ENCODE results near the gene ALOX5AP. TPM values are rescaled to one million over a fixed set of nuclear protein-coding genes. Genes with fewer than 3 reads are reported as not detected.

The ALOX5AP gene
- 10 to 100 TPM; 24.9 to 29.6 TPM for total RNA-seq

DNA sequence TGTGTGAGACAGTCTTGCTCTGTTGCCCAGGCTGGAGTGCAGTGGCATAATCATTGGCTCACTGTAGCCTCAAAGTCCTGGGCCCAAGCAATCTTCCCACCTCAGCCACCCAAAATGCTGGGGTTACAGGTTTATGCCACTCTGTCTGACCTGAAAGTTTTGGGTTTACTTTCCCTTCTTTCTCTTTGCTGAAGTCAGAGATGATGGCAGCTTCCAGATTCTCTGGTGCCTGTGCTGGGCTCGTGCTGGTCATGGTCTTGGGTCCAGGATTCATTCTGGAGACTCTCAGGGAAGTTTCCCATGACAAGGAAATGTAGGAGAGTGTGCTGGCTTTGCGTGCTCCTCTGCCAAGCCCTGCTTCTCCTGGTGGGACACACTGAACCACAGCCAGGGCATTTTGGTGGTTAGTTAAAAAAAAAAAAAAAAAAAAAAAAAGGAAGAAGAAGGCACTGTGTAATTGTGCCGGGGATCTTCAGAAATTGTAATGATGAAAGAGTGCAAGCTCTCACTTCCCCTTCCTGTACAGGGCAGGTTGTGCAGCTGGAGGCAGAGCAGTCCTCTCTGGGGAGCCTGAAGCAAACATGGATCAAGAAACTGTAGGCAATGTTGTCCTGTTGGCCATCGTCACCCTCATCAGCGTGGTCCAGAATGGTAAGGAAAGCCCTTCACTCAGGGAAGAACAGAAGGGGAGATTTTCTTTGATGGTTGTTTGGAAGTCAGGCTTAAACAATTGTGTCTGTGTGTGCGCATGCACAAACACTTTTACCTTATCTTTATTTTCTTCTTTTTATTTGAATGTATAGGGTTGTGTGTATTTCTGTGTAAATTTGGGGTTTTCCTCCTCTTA lies at the start of gene ALOX5AP:
ALOX5AP (plus strand) TSS at position 519 of the 847 bp plus-strand sequence; CDS start at position 582, 63 bp downstream.
- ChIA-PET POLR2A (interaction anchor here (0.6 kb wide), 1 partner anchor 9 kb away, joined by 9 read pairs; no protein-coding TSS in a partner anchor), CTCF (interaction anchor here (0.5 to 0.8 kb wide), 2 partner anchors 21 to 292 kb away, joined by 3 read pairs; no protein-coding TSS in a partner anchor)
- peak; percentile 55 for DNase-seq
- peaks cover 62% of the 10 kb centered on the region for H3K4me1 Mint-ChIP-seq
- peaks cover 2% of the 10 kb centered on the region for H3K27me3 Mint-ChIP-seq
- H3K4me3 Mint-ChIP-seq, result peak within 1 kb of the TSS; percentile 78
- H3K36me3 Mint-ChIP-seq (ENCODE audit: low read depth), result peaks cover 3% of the 10 kb centered on the region
- peak within 1 kb of the TSS; percentile 97 for H3K27ac Mint-ChIP-seq
- intact Hi-C loops (cut with DNase I, micrococcal nuclease), result no loop called here
- no peaks in the 10 kb centered on the region for H3K9me3 Mint-ChIP-seq (ENCODE audit: low read depth)
- peak; percentile 48 for ATAC-seq

DNA sequence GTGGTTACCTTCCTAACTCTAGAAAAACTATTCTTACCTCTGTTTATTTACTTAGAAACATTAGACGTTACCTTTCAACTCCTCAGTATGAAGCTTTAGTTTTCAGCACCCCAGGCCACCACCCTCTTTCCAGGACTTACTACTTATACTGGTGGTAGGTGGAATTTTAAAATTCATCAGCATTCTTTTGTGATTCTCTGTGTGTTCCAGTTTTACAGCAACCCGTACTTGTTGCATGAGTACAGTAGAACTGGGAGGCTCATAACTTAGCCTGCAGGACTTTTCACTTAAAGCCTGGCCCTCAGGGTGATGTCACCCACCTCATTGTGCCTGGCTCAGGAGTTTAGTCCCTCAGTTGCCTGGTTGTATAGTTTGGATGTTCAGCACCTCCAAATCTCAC lies 49.4 kb upstream of the ALOX5AP start:
- CTCF ChIA-PET, result no interaction called here
- Mint-ChIP-seq H3K9me3 (ENCODE audit: low read depth) (no peaks in the 10 kb centered on the region), H3K4me1 (peaks cover 8% of the 10 kb centered on the region), H3K27ac (no peak overlapping the region), H3K27me3 (peaks cover 2% of the 10 kb centered on the region), H3K4me3 (no peak overlapping the region), H3K36me3 (ENCODE audit: low read depth) (no peaks in the 10 kb centered on the region)
- DNase-seq (no peak), ATAC-seq (no peak)
- POLR2A ChIA-PET, result no interaction called here
- intact Hi-C loops (cut with DNase I, micrococcal nuclease), result no loop called here

DNA sequence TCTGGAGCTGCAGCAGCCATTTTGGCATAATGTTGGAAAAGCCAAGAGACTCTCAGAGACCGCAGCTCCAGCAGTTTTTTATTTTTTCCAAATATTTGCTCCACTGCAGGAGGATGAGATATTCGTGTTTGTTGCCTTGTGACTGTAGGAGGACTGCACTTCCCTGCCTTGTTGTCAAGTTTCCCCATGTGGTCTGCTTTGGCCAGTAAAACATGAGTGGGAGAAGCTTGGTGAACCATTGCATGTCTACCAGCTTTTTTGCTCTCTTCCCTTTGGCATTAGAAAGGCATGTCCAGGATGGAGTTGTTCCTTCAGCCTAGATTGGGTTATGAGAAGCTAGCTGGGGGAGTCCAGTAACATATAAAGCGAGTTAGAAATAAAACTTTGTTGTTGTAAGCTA lies 47.7 kb upstream of the ALOX5AP start:
- ChIA-PET POLR2A (no interaction called here), CTCF (no interaction called here)
- ATAC-seq (no peak), DNase-seq (no peak)
- H3K36me3 Mint-ChIP-seq (ENCODE audit: low read depth), result no peaks in the 10 kb centered on the region
- H3K27me3 Mint-ChIP-seq, result peaks cover 2% of the 10 kb centered on the region
- H3K9me3 Mint-ChIP-seq (ENCODE audit: low read depth), result no peaks in the 10 kb centered on the region
- no peak overlapping the region for H3K4me3 Mint-ChIP-seq
- intact Hi-C loops (cut with DNase I, micrococcal nuclease), result no loop called here
- H3K4me1 Mint-ChIP-seq, result peaks cover 8% of the 10 kb centered on the region
- no peak overlapping the region for H3K27ac Mint-ChIP-seq

DNA sequence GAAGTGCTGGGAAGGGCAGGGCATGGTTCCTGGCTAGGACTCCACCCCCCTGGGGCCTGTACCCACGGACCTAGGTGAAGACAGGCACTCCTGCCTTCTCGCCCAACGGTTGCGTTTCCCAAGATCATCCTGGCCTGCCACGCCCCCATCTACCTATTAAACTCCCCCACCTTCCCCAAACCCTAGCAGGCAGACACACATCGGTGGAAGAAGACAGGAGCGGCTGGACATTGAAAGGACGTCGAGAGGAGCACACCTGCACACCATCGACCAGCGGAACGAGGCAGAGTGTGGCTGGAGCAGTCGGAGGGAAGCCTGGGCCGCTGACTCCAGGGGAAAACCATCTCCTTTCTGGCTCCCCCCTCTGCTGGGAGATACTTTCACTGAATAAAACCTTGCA lies 45.6 kb upstream of the ALOX5AP start:
- no peak for DNase-seq
- intact Hi-C loops (cut with DNase I, micrococcal nuclease), result no loop called here
- no peak overlapping the region for H3K27ac Mint-ChIP-seq
- ChIA-PET POLR2A (no interaction called here), CTCF (no interaction called here)
- H3K27me3 Mint-ChIP-seq, result peaks cover 3% of the 10 kb centered on the region
- ATAC-seq, result no peak
- H3K36me3 Mint-ChIP-seq (ENCODE audit: low read depth), result no peaks in the 10 kb centered on the region
- no peaks in the 10 kb centered on the region for H3K9me3 Mint-ChIP-seq (ENCODE audit: low read depth)
- H3K4me1 Mint-ChIP-seq, result peaks cover 8% of the 10 kb centered on the region
- no peak overlapping the region for H3K4me3 Mint-ChIP-seq

DNA sequence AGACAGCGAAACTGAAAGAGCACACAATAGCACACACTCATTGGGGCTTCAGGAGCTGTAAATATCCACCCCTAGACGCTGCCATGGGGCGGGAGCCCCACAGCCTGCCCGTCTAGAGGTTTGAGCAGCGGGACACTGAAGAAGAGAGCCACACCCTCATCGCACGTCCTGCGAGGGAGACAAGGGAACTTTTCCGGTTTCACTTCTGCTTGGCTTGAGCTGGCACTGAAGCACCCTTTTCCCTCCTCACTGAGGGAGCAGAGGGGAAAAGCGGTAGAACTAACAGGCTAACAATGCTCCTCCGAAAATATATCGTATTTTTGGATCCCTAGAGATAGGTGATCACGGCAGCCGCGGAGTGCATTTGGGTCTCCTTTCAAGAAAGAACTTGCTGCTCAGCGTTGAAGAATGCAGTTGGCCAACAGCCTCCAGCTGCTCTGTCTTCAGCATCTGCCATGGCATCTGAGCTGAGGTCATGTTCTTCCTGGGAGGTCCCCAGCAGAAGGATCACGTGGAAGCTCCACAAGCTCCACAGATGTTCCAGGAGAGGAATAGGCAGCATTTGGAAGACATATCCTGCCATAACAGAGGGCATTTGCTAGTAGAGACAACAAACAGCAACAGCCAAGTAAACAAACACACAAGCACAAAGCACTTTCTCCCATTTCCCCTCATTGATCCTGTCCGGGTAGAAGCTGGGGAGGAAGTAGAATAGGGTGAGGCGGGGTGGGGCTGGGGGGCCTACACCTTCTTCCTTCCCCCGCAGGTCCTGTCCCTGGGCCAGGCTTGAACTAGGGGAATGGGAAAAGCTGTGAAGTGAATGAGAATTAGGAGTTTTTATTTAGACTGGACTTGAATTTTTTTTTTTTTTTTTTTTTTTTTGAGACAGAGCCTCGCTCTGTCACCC lies 44.8 kb upstream of the ALOX5AP start:
- peak overlapping the region; percentile 9 for H3K27ac Mint-ChIP-seq

DNA sequence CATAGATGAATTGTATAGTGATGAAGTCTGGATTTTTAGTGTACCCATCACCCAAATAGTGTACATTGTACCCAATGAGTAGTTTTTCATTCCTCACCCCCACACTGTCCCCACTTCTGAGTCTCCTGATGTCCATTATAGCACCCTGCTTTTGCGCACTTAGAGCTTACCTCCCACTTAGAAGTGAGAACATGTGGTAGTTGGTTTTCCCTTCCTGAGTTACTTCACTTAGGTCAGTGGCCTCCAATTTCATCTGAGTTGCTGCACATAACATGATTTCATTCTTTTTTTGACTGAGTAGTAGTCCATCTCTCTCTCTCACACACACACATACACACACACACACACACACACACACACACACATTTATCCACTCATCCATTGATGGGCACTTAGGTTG lies 43.2 kb upstream of the ALOX5AP start:
- Mint-ChIP-seq H3K4me3 (no peak overlapping the region), H3K9me3 (ENCODE audit: low read depth) (no peaks in the 10 kb centered on the region), H3K27me3 (peaks cover 9% of the 10 kb centered on the region), H3K27ac (no peak overlapping the region), H3K36me3 (ENCODE audit: low read depth) (no peaks in the 10 kb centered on the region), H3K4me1 (peaks cover 18% of the 10 kb centered on the region)
- ChIA-PET POLR2A (no interaction called here), CTCF (no interaction called here)
- ATAC-seq, result no peak
- intact Hi-C loops (cut with DNase I, micrococcal nuclease), result no loop called here
- DNase-seq, result no peak

More for the DNA sequence above, 44.8 kb upstream of the ALOX5AP start:
- DNase-seq (peak; percentile 31), ATAC-seq (peak; percentile 55)
- H3K4me1 Mint-ChIP-seq, result peaks cover 8% of the 10 kb centered on the region
- intact Hi-C loops (cut with DNase I, micrococcal nuclease), result no loop called here
- POLR2A ChIA-PET, result interaction anchor here (1.0 kb wide), 1 partner anchor 50 kb away, joined by 4 read pairs; no protein-coding TSS in a partner anchor
- no peaks in the 10 kb centered on the region for H3K9me3 Mint-ChIP-seq (ENCODE audit: low read depth)
- CTCF ChIA-PET, result no interaction called here
- H3K4me3 Mint-ChIP-seq, result peak overlapping the region; percentile 38
- H3K36me3 Mint-ChIP-seq (ENCODE audit: low read depth), result no peaks in the 10 kb centered on the region
- peaks cover 7% of the 10 kb centered on the region for H3K27me3 Mint-ChIP-seq

DNA sequence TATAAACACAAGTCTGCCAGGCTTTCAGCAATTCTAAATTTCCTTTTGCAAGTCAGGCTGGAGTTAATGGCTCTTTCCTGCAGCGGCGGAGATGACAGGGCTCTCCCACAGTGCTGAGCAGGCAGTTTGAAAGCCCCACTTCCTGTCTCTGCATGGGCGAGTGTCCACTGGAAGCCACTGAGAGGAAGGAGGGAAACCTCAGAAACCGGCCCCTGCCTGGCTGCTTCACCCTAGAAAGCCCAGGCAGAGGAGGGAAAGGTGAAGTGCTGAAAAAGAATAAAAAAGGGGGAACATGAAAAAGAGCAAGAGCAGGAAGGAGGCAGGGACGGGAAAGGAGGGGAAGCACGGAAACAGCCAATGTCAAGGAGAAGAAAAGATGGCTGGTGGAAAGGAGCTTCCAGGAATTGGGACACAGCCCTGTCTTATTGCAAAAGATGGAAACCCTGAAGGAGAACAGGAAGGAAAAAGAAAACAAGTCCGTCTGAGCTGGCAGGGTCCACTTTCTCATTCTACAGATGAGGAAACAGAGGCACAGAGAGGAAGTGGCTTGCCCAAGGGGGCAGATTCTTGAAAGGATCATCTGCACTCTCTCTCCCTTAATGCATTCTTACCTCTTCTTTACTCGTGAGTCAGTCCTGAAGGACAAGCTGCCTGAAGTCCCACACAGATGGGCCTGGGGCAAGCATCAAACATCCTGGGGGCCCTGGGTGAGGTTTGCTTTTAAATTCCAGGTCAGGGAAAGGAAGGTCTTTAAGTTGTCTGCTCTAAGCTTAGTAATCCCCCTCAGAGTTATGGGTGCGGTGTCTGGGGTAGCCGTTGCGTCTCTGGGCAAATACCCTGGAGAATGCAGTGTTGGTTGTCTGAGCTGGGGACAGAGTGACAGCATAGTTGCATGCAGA lies 38.8 kb upstream of the ALOX5AP start:
- no peaks in the 10 kb centered on the region for H3K9me3 Mint-ChIP-seq (ENCODE audit: low read depth)
- no peak overlapping the region for H3K4me3 Mint-ChIP-seq
- H3K36me3 Mint-ChIP-seq (ENCODE audit: low read depth), result no peaks in the 10 kb centered on the region
- H3K4me1 Mint-ChIP-seq, result peaks cover 10% of the 10 kb centered on the region
- CTCF ChIA-PET, result interaction anchor here (0.7 to 1.0 kb wide), 2 partner anchors 49 to 125 kb away, joined by 3 read pairs; no protein-coding TSS in a partner anchor
- DNase-seq (no peak), ATAC-seq (no peak)
- no peak overlapping the region for H3K27ac Mint-ChIP-seq
- intact Hi-C loops (cut with DNase I, micrococcal nuclease), result no loop called here
- POLR2A ChIA-PET, result interaction anchor here (0.6 kb wide), 1 partner anchor 430 kb away, joined by 8 read pairs; no protein-coding TSS in a partner anchor
- H3K27me3 Mint-ChIP-seq, result peaks cover 12% of the 10 kb centered on the region

DNA sequence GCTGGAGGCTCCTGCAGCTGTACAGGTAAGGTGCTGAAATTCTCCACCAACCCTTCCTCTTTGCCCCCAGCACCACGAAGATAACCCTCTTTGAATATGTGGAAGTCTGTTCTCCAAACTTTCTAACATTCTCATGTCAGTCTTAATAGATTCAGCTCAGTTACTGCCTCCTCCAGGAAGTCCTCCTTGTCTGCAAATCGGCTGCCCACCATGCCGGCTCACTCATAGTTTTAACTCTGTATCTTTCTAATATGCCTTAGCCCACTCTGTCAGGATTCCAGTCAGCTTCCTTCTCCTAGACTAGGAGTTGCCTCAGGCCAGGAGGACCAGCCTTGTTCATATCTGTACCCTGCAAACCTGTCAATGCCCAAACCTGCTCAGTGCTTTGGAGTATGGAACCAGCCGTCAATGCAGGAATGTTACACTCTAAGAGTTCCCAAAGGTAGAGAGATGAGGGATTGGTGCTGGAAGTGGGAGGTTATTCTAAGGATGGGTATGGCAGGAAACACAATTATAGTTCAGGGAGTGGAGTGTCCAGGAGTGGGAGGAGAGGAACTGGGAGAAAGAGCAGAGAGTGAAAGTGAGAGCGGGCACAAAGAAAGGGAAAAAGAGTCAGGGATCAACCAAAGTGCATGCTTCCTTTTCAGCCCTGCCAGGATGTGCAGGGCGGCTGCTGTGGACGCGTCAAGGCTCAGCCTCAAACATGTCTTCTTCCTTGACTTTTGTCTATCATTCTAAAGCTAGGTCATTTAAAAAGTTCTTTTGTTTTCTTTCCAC lies 38.0 kb upstream of the ALOX5AP start:
- Mint-ChIP-seq H3K9me3 (ENCODE audit: low read depth) (no peaks in the 10 kb centered on the region), H3K36me3 (ENCODE audit: low read depth) (no peaks in the 10 kb centered on the region), H3K4me1 (peaks cover 10% of the 10 kb centered on the region), H3K27ac (no peak overlapping the region), H3K27me3 (peaks cover 12% of the 10 kb centered on the region), H3K4me3 (no peak overlapping the region)
- POLR2A ChIA-PET, result no interaction called here
- intact Hi-C loops (cut with DNase I, micrococcal nuclease), result no loop called here
- CTCF ChIA-PET, result interaction anchor here (0.7 to 1.0 kb wide), 2 partner anchors 50 to 124 kb away, joined by 3 read pairs; no protein-coding TSS in a partner anchor
- no peak for ATAC-seq
- no peak for DNase-seq

DNA sequence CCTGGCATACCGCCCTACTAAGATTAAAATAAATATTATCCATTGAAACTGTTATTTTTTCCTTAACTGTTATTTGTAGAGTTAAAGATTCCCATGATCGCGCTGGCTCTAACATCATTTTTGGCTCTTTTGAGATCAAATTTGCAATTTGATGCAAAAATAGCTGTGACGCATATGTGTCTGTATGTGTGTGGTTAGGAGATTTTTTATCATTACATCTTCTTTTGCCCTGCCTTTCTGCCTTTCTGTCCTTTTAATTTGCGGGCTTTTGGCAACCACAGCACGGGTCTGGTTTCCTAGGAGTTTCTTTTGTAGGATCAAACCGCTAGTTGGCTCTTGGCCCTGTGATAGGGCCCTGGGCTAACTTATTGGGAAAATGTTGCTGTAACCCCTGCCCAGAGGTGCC lies 37.3 kb upstream of the ALOX5AP start:
- ATAC-seq, result no peak
- intact Hi-C loops (cut with DNase I, micrococcal nuclease), result no loop called here
- Mint-ChIP-seq H3K36me3 (ENCODE audit: low read depth) (no peaks in the 10 kb centered on the region), H3K27me3 (peaks cover 12% of the 10 kb centered on the region), H3K4me3 (no peak overlapping the region), H3K4me1 (peaks cover 10% of the 10 kb centered on the region), H3K9me3 (ENCODE audit: low read depth) (no peaks in the 10 kb centered on the region), H3K27ac (no peak overlapping the region)
- ChIA-PET POLR2A (no interaction called here), CTCF (no interaction called here)
- DNase-seq, result no peak

DNA sequence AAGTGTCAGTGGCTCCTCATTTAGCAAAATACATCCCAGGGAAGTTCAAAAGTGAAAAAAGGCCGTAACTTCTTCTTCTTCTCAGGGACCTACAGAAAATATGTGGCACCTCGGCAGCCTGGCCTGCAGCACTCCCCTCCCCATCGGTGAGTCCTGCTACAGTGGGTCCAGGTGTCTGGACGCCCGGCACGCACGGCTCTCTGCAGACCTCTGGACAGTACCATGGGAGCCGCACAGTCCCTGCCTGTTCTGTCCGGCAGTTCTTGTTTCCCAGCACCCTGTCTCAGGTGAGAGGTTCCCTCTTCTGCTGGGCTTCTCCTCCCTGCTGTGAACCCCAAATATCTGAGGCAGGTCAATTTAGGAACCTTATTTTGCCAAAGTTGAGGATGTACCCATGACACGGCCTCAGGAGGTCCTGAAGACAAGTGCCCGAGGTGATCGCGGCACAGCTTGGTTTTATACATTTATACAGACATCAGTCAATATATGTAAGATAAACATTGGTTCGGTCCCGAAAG lies 36.8 kb upstream of the ALOX5AP start:
- H3K9me3 Mint-ChIP-seq (ENCODE audit: low read depth), result no peaks in the 10 kb centered on the region
- intact Hi-C loops (cut with DNase I, micrococcal nuclease), result no loop called here
- H3K4me3 Mint-ChIP-seq, result no peak overlapping the region
- no peaks in the 10 kb centered on the region for H3K36me3 Mint-ChIP-seq (ENCODE audit: low read depth)
- ATAC-seq (no peak), DNase-seq (no peak)
- ChIA-PET CTCF (no interaction called here), POLR2A (no interaction called here)
- no peak overlapping the region for H3K27ac Mint-ChIP-seq
- peaks cover 10% of the 10 kb centered on the region for H3K4me1 Mint-ChIP-seq
- H3K27me3 Mint-ChIP-seq, result peaks cover 12% of the 10 kb centered on the region

All from activated CD4-positive, alpha-beta T cell treated with anti-CD3 and anti-CD28 coated beads for 36 hours (primary cell).